IPS-15b (cell line): Measurements from ENCODE around the gene GBGT1.

Experiments
- H3K27me3 ChIP-seq: one replicate; pipeline ENCODE4 v1.6.1; 2013; ENCODE audit warnings: low read length; ENCODE audit not compliant: control insufficient read depth, insufficient read depth
- H3K36me3 ChIP-seq: one replicate; pipeline ENCODE4 v1.6.1; 2013; ENCODE audit warnings: low read length; ENCODE audit not compliant: control insufficient read depth, insufficient read depth
- H3K4me1 ChIP-seq: one replicate; pipeline ENCODE4 v1.6.1; 2013; ENCODE audit warnings: mild to moderate bottlenecking, low read length; ENCODE audit not compliant: control insufficient read depth, insufficient read depth
- H3K4me3 ChIP-seq: one replicate; pipeline ENCODE4 v1.5.1; 2013; ENCODE audit warnings: low read depth, low read length
- H3K9ac ChIP-seq: one replicate; pipeline ENCODE4 v1.6.1; 2013; ENCODE audit warnings: low read depth, mild to moderate bottlenecking, low read length
- H3K9me3 ChIP-seq: one replicate; pipeline ENCODE4 v1.6.1; 2013; ENCODE audit warnings: mild to moderate bottlenecking, low read length; ENCODE audit not compliant: control insufficient read depth, insufficient read depth

GBGT1 gene

DNA sequence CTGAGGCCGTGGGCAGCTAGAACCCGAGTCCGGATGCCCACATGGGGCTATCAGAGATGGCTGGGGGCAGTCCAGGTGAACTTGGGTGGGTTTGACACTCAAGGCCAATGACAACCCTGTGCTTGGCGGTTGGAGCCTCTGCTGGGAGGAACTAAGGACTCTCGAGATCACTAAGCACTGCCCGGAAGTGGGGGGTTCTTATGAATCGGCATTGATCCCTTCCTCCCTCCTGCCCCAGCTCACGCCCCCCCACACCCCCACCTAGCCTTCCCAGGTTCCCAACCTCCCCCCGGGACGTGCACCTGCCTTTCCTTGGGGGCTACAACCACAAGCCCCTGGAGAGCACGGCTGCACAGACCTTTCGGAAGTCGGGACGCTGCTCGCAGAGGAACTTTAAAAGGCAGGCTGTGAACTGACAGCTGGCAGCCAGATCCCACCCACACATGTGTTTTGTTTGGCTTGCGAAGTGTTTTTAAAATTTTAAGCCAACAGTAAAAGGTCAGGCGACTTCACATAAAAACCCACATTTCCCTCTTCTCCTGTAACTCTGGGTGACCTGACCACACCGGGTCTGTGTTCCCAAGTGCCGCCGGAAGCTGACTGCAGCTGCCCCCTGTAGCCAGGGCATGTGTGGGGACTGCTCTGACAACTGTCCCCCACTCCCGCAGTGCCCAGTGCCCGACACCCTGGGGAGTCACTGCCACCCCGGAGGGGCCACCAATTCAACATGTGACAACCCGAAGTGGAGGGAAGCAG lies 37.6 kb downstream of the GBGT1 start:
- no peak overlapping the region for H3K4me3 ChIP-seq
- no peaks in the 10 kb centered on the region for H3K4me1 ChIP-seq
- H3K36me3 ChIP-seq, result no peaks in the 10 kb centered on the region
- no peaks in the 10 kb centered on the region for H3K9me3 ChIP-seq
- no peak overlapping the region for H3K9ac ChIP-seq
- H3K27me3 ChIP-seq, result peaks cover 7% of the 10 kb centered on the region

- Histone ChIP-seq H3K9me3 (no peaks in the 10 kb centered on the region), H3K27me3 (peaks cover 7% of the 10 kb centered on the region), H3K4me3 (no peak overlapping the region), H3K4me1 (peaks cover 2% of the 10 kb centered on the region), H3K9ac (no peak overlapping the region), H3K36me3 (no peaks in the 10 kb centered on the region)
Measured at GRCh38 chr9:133124907-133125275, 38.8 kb downstream of the GBGT1 start.

DNA sequence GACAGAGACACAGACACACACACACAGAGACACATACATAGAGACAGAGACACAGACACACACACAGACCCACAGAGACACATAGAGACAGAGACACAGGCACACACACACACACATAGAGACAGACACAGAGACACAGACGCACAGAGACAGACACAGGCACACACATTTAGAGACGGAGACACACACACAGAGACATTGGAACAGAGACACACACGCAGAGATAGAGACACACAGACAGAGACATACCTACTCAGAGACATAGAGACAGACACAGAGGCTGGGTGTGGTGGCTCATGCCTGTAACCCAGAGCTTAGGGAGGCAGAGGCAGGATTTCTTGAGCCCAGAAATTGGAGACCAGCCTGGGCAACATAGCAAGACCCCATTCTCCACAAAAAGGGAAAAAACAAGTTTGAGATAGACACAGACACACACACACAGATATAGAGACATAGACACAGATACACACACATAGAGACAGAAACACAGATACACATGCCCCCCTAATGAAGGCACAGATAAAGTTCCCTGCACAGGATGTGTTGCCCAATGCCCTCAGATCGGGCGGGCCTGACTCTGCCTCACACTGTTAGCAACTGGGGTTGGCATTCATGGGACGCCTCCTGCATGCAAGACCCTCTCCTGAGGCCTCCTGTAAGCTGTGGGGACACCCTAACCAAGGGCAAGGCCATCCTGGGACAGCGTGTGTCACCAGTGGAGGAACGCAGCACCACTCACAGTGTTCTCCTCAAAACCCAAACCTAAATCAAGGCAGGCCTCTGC lies 39.4 kb downstream of the GBGT1 start:
- no peaks in the 10 kb centered on the region for H3K36me3 ChIP-seq
- H3K4me3 ChIP-seq, result no peak overlapping the region
- H3K4me1 ChIP-seq, result peaks cover 5% of the 10 kb centered on the region
- H3K9ac ChIP-seq, result no peak overlapping the region
- H3K9me3 ChIP-seq, result no peaks in the 10 kb centered on the region
- H3K27me3 ChIP-seq, result peaks cover 11% of the 10 kb centered on the region

DNA sequence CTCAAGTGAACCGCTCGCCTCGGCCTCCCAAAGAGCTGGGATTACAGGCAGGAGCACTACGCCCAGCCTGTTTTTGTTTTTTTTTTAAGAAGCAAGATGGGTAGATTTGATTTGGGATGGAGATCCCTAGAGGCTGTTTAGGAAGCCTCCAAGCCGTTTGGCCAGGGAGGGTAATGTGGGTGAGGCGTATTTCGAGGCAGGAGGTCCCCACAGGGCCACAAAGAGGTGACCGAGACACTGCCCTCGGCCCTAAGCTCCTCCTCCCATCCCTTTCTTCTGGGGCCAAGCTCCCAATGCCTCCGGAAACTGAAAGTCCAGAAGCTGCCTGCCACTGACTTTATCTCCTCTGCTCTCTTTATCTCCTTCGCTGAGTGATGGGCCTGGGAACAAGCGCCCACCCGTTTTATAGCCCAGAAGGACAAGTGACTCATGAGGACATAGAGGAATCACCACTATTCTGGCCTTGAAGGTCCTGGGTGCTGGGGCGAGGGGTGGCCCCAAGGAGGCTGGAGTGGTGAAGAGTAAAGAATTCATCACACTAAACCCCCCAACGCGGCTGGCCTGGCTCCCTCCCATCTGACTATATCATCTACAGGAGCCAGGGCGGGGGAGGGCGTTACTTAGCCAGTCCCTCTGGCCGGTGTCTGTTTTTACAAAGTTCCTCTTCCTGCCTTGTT lies 40.6 kb downstream of the GBGT1 start:
- peaks cover 11% of the 10 kb centered on the region for H3K27me3 ChIP-seq
- H3K9ac ChIP-seq, result no peak overlapping the region
- H3K36me3 ChIP-seq, result no peaks in the 10 kb centered on the region
- H3K9me3 ChIP-seq, result no peaks in the 10 kb centered on the region
- no peak overlapping the region for H3K4me3 ChIP-seq
- H3K4me1 ChIP-seq, result peaks cover 5% of the 10 kb centered on the region

GRCh38 chr9:133122605-133122934 lies 41.1 kb downstream of the GBGT1 start:
- no peaks in the 10 kb centered on the region for H3K36me3 ChIP-seq
- H3K9me3 ChIP-seq, result no peaks in the 10 kb centered on the region
- peaks cover 5% of the 10 kb centered on the region for H3K4me1 ChIP-seq
- no peak overlapping the region for H3K9ac ChIP-seq
- peaks cover 11% of the 10 kb centered on the region for H3K27me3 ChIP-seq
- H3K4me3 ChIP-seq, result no peak overlapping the region

- H3K27me3 ChIP-seq, result peaks cover 11% of the 10 kb centered on the region
- peaks cover 5% of the 10 kb centered on the region for H3K4me1 ChIP-seq
- no peaks in the 10 kb centered on the region for H3K36me3 ChIP-seq
- no peak overlapping the region for H3K4me3 ChIP-seq
- no peak overlapping the region for H3K9ac ChIP-seq
- H3K9me3 ChIP-seq, result no peaks in the 10 kb centered on the region
Measured at GRCh38 chr9:133121915-133122550, 41.7 kb downstream of the GBGT1 start.

DNA sequence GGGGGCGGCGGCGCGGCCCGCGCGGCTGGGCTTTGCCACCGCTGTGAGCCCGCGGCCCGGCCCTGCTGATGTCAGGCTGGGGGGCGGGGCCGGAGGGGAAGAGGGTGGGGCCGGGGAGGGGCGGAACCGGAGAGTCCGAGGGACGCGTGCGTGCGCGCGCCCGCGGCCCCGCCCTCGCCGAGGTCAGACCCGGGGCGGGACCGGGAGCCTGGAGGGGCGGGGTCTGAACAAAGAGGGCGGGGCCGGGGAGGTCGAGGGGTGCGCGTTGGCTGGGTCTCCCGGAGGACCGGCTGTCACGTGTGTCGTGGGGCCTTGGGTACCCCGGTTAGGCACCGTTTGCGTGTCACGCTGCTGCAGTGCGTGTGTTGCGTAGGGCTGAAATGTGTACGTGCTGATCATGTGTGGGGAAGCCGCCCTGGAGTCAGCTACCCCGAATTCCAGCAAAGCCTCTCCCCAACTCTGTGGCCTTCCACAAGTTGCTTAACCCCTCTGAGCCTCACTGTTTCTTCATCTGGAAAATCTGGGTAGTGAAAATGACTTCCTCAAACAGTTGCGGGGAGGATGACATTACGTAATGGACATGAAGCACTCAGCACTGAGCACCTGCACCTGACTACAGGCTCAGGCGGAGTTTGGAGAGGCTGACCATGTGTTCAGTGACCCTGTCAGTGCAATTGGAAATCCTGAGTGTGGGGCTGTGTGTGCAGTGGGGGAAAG lies 42.4 kb downstream of the GBGT1 start, which contains the start of gene RALGDS:
Gene RALGDS, minus strand, starts transcription at position 43 of the 717 bp plus-strand sequence. CDS start 86 bp downstream, outside the sequence.
- H3K27me3 ChIP-seq, result peaks cover 11% of the 10 kb centered on the region
- peak within 1 kb of the TSS; percentile 66 for H3K4me3 ChIP-seq
- H3K9ac ChIP-seq, result peak within 1 kb of the TSS; percentile 79
- no peaks in the 10 kb centered on the region for H3K9me3 ChIP-seq
- no peaks in the 10 kb centered on the region for H3K36me3 ChIP-seq
- H3K4me1 ChIP-seq, result peaks cover 5% of the 10 kb centered on the region

- H3K36me3 ChIP-seq, result no peaks in the 10 kb centered on the region
- H3K4me3 ChIP-seq, result peak overlapping the region; percentile 66
- H3K4me1 ChIP-seq, result peaks cover 5% of the 10 kb centered on the region
- H3K27me3 ChIP-seq, result peaks cover 11% of the 10 kb centered on the region
- no peaks in the 10 kb centered on the region for H3K9me3 ChIP-seq
- H3K9ac ChIP-seq, result peak overlapping the region; percentile 79
Measured at GRCh38 chr9:133120501-133121197, 43.1 kb downstream of the GBGT1 start.

DNA sequence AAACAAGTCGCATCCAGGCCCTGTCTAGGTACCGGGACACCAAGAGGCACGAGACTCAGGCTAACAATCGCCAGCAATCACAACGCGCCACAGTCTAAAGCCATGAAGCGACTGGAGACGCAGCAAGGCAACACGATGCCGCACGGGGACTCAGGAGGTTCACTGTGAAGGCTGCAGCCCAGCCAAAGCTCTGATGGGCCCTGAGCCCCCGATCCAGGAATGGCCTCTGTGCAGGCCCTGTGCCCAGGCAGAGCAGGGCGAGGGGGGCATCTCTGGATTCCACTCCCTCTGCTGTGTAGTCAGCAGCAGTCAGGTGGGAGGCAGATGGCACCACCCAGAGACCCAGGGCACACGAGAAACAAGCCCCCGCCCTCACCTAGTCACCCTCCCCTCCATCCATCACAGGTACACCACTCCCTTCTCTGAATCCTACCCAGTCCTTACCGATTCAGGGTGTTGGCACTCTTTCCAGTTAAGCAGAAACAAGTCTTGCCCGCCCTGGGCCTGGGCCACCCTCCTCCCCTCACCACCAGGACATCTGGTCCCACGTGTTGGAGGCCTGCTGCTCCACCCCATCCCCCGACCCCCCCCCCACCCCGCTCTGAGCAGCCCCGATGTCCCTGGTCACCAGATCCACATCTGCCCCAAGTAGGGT lies 43.7 kb downstream of the GBGT1 start:
- Histone ChIP-seq H3K4me1 (peaks cover 5% of the 10 kb centered on the region), H3K9ac (peak overlapping the region; percentile 79), H3K9me3 (no peaks in the 10 kb centered on the region), H3K27me3 (peaks cover 11% of the 10 kb centered on the region), H3K4me3 (peak overlapping the region; percentile 66), H3K36me3 (peaks cover 1% of the 10 kb centered on the region)

DNA sequence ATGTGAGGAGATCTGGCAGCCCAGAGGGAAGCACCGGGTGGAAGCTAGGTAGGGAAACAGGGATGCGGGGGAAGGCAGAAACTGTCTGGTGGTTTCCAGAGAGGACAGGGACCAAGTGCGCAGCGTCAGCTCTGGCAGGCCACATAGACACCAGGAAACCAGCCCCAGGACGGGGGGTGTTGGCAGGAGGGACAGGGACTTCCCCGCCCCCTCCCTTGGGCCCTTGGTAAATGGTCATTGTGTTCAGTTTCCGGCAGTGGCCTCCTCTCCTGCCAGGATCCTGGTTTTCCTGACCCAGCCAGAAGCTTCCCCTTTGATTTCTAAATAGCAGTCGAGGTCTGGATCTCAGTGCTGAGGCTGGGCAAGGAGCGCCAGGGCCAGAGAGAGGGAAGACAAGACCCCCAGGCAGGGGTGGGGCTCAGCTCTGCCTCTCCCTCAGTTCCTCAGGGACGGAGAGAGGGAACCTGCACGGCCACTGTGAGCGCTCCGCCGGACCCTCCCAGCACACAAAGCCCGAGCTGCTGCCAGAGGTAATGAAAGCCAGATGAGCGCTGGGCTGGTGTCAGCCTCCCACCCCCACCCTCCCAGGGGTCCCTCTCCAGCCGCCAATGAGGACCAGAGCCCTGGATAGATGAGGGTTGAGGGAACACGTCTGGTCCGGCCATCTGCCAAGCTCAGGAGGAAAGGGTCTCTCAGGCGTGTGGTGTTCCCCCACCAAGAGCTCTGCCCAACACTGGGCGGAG lies 44.4 kb downstream of the GBGT1 start:
- H3K4me3 ChIP-seq, result no peak overlapping the region

More for the DNA sequence above, 44.4 kb downstream of the GBGT1 start:
- Histone ChIP-seq H3K9me3 (no peaks in the 10 kb centered on the region), H3K27me3 (peaks cover 11% of the 10 kb centered on the region), H3K9ac (no peak overlapping the region), H3K4me1 (peaks cover 5% of the 10 kb centered on the region), H3K36me3 (peaks cover 2% of the 10 kb centered on the region)
